GM12874 (cell line): ENCODE results near the gene TBCE.

ENCODE experiments used
- TF ChIP-seq, protein P1 (sequence below): IDR thresholded peaks from 2 replicates; pipeline ENCODE4 v1.5.1; 2011; ENCODE audit warnings: low read depth, mild to moderate bottlenecking, control low read depth, low read length, moderate library complexity; ENCODE audit not compliant: insufficient read depth

Gene TBCE

GRCh38 chr1:235401251-235401650, 34.0 kb downstream of the TBCE start:
- TF ChIP-seq, protein P1, sequence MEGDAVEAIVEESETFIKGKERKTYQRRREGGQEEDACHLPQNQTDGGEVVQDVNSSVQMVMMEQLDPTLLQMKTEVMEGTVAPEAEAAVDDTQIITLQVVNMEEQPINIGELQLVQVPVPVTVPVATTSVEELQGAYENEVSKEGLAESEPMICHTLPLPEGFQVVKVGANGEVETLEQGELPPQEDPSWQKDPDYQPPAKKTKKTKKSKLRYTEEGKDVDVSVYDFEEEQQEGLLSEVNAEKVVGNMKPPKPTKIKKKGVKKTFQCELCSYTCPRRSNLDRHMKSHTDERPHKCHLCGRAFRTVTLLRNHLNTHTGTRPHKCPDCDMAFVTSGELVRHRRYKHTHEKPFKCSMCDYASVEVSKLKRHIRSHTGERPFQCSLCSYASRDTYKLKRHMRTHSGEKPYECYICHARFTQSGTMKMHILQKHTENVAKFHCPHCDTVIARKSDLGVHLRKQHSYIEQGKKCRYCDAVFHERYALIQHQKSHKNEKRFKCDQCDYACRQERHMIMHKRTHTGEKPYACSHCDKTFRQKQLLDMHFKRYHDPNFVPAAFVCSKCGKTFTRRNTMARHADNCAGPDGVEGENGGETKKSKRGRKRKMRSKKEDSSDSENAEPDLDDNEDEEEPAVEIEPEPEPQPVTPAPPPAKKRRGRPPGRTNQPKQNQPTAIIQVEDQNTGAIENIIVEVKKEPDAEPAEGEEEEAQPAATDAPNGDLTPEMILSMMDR, result no peak

DNA sequence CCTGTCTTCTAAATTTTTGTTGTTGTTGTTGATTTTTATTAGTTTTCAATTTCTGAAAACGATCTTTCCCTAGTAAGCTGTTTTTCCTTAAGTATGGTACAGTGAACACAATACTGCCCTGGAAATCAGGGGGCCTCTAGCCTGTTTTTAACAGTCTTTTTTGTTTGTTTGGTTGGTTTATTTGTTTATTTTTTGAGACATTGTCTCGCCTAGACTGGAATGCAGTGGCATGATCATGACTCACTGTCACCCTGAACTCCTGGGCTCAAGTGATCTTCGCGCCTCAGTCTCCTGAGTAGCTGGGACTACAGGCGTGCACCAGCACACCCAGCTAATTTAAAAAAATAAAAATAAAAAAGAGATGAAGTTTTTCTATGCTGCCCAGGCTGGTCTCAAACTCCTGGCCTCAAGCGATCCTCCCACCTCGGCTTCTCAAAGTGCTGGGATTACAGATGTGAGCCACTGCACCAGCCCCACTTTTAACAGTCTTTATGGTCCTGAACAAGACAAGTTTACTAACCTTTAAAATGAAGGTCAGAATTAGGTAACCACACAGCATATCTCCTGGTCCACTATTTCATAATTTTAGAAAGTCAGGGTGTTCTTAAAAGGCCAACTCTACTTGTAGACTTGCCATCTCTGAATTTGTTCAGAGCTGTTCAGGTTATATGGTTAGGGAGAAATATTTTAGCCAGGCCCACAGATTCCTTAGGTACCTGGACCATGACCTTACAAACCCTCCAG, 35.4 kb downstream of the TBCE start:
- TF ChIP-seq, protein P1, result no peak

DNA sequence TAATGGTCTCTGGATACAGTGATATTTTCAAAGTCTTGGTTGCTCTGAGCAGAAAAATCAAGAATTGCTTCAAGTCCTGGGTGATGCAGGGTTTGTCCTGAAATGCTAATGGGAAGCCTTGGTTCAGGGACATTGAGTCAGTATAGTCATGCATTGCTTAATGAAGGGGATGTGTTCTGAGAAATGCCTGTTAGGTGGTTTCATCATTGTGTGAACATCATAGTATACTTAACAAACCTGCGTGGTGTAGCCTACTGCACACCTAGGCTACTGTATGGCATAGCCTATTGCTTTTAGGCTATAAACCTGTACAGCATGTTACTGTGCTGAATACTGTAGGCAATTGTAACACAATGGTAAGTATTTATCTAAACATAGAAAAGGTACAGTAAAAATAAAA, 36.4 kb downstream of the TBCE start:
- TF ChIP-seq, protein P1, result no peak

- TF ChIP-seq, protein P1, result no peak
Observed at GRCh38 chr1:235404190-235404589, 37.0 kb downstream of the TBCE start.

DNA sequence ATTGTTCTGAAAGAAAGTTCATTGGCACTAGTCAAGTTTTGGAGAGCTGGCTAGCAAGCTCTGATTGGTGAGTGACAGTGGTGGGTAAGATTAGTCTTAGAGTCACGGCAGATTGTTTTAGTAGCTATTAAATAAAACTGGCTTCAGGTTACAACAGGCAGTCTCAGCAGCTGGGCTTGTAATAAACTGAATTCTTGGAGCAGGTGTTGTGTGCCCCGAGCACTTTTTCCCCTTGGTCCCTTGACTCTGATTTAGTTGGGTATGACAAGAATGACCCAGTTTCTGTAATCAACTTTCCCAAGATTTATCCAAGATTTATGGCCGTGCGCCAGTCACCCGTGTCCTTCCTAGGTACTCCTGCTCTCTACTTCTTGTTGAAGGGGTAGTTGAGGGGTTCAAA, 40.2 kb downstream of the TBCE start:
- TF ChIP-seq, protein P1, result no peak

GRCh38 chr1:235408503-235408960, 41.3 kb downstream of the TBCE start:
- TF ChIP-seq, protein P1, result no peak

DNA sequence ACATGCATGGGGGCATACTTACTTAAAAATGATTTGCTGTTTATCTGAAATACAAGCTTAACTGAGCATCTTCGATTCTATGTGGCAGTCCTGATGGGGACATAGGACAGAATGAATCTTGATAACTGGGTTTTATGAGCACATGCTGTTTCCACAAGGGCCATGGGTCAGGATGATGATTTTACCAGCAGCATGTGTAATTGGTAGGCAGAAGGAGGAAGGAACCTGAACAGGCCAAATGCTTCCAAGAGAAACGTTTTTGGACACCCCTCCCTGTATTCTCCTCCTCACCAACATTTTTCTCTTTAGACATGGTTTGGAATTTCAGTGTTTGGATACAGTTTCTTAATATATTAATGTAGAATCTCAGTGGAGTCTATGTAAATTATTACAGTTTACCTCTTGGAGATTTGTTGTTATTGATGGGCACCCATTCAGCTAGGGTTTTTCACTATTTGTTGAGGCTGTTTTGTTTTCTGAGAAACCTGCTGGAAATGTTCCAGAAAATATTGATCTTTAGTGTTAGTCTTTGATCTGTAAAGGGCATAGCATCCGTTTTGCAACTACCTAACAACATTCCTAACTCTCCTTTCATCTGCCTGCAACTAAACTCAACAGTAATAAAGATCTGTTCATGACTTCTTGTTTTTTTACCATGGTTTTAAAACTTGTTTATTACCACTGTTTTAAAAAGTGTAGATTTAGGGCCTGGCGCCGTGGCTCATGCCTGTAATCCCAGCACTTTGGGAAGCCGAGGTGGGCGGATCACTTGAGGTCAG, 42.0 kb downstream of the TBCE start:
- TF ChIP-seq, protein P1, result no peak
